Vagina (tissue), 2 donors: Measurements from ENCODE around the gene RTP3. TPM values are rescaled to one million over a fixed set of nuclear protein-coding genes. Genes with fewer than 3 reads are reported as not detected.

Experiments
- DNase-seq, 2 donors: peaks; one replicate each; pipeline ENCODE4 v3.0.0-alpha.2; 2017; ENCODE audit errors: extremely low spot score in 2 of 2
- H3K27ac ChIP-seq: fragments of 200-600 bp; sonication (generic); one replicate; pipeline ENCODE4 v1.5.1; 2019
- H3K27me3 ChIP-seq: fragments of 200-600 bp; sonication (generic); one replicate; pipeline ENCODE4 v1.5.1; 2019
- H3K36me3 ChIP-seq, 2 donors: fragments of 200-600 bp; sonication (generic); one replicate each; pipeline ENCODE4 v1.5.1; 2017 to 2019
- H3K4me1 ChIP-seq: fragments of 200-600 bp; sonication (generic); one replicate; pipeline ENCODE4 v1.5.1; 2019
- H3K4me3 ChIP-seq, 2 donors: fragments of 200-600 bp; sonication (generic); 1 replicate in 1 of 2; 2 replicates in 1 of 2; pipeline ENCODE4 v1.5.1; 2016 to 2019
- H3K9me3 ChIP-seq: fragments of 200-600 bp; sonication (generic); one replicate; pipeline ENCODE4 v1.5.1; 2019
- CTCF ChIP-seq, 3 experiments: fragments of 450-650 bp in 2 of 3; fragments of 200-600 bp in 1 of 3; sonication (generic) in 1 of 3; IDR thresholded peaks; one replicate each; pipeline ENCODE4 v1.5.1; 2017 to 2019; ENCODE audit warnings: antibody characterized with exemption in 3 of 3, mild to moderate bottlenecking in 2 of 3, moderate library complexity in 2 of 3
- POLR2A ChIP-seq, 2 donors: fragments of 450-650 bp; IDR thresholded peaks; one replicate each; pipeline ENCODE4 v1.6.1; 2017; ENCODE audit warnings: antibody characterized with exemption in 2 of 2, mild to moderate bottlenecking in 2 of 2, moderate library complexity in 2 of 2
- POLR2AphosphoS5 ChIP-seq, 2 donors: sonication (generic); formaldehyde crosslinking; IDR thresholded peaks; one replicate each; pipeline ENCODE4 v1.9.0; 2017; ENCODE audit warnings: antibody characterized with exemption in 2 of 2, mild to moderate bottlenecking in 2 of 2, low read depth in 1 of 2; ENCODE audit not compliant: insufficient read depth in 1 of 2
- intact Hi-C: fragments of 100-400 bp; cut with DNase I; formaldehyde crosslinking; loops from one replicate; pipeline ENCODE4 v1.15.1; 2023
- total RNA-seq: library from RNA; depleted of rRNA; stranded (reverse); fragments of >200 nt; gene quantifications from one replicate; pipeline ENCODE4 v1.2.3, GENCODE V29; 2016

RTP3 gene
- total RNA-seq, 1 donor from 2014 or later, result not detected

- Histone ChIP-seq H3K27ac (no peak overlapping the region), H3K27me3 (no peaks in the 10 kb centered on the region), H3K4me1 (no peaks in the 10 kb centered on the region), H3K9me3 (no peaks in the 10 kb centered on the region), H3K36me3 (no peaks in the 10 kb centered on the region), H3K4me3 (no peak overlapping the region)
- TF ChIP-seq POLR2AphosphoS5 (IDR thresholded peaks at IDR 0.05; ENCODE audit: insufficient read depth in 1 of 2, low read depth in 1 of 2) (no peak), POLR2A (IDR thresholded peaks at IDR 0.05) (no peak), CTCF (IDR thresholded peaks at IDR 0.05) (no peak)
- no peak for DNase-seq
- intact Hi-C loops, result no loop called here
Observed at GRCh38 chr3:46508850-46509591, 11.2 kb downstream of the RTP3 start.

- no peaks in the 10 kb centered on the region for H3K36me3 ChIP-seq
- H3K4me1 ChIP-seq, result no peaks in the 10 kb centered on the region
- TF ChIP-seq POLR2A (IDR thresholded peaks at IDR 0.05), result no peak
- TF ChIP-seq POLR2AphosphoS5 (IDR thresholded peaks at IDR 0.05; ENCODE audit: insufficient read depth in 1 of 2, low read depth in 1 of 2), result no peak
- TF ChIP-seq CTCF (IDR thresholded peaks at IDR 0.05), result no peak
- no peak overlapping the region for H3K4me3 ChIP-seq
- no peak for DNase-seq
- H3K9me3 ChIP-seq, result no peaks in the 10 kb centered on the region
- no peaks in the 10 kb centered on the region for H3K27me3 ChIP-seq
- intact Hi-C loops, result no loop called here
- H3K27ac ChIP-seq, result no peak overlapping the region
Observed at GRCh38 chr3:46509661-46510187, 11.9 kb downstream of the RTP3 start.

DNA sequence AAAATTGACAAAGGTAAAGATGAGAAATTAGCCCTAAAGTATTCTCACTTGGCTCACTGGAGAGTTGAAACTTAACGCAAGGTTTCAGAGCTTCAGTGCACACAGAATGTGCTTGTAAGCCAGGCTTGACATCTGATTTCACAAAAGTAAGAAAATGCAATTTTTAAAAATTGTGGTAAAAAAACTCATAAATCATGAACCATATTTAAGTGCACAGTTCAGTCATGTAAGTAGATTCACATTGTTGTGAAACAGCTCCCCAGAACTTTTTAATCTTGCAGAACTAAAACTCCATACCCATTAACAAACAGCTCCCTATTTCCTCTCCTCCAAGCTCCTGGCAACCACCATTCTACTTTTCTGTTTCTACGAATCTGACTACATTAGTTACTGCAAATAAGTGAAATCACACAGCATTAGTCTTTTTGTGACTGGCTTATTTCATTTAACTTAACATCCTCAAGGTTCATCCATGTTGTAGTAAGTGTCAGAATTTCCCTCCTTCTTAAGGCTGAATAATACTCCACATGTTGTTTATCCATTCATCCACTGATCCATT is 14.5 kb downstream of the RTP3 start:
- Histone ChIP-seq H3K4me3 (no peak overlapping the region), H3K27ac (no peak overlapping the region), H3K4me1 (no peaks in the 10 kb centered on the region), H3K9me3 (no peaks in the 10 kb centered on the region), H3K36me3 (no peaks in the 10 kb centered on the region), H3K27me3 (no peaks in the 10 kb centered on the region)
- DNase-seq, result no peak
- TF ChIP-seq CTCF (IDR thresholded peaks at IDR 0.05), result no peak
- no peak for TF ChIP-seq POLR2AphosphoS5 (IDR thresholded peaks at IDR 0.05; ENCODE audit: insufficient read depth in 1 of 2, low read depth in 1 of 2)
- no peak for TF ChIP-seq POLR2A (IDR thresholded peaks at IDR 0.05)
- intact Hi-C loops, result no loop called here

DNA sequence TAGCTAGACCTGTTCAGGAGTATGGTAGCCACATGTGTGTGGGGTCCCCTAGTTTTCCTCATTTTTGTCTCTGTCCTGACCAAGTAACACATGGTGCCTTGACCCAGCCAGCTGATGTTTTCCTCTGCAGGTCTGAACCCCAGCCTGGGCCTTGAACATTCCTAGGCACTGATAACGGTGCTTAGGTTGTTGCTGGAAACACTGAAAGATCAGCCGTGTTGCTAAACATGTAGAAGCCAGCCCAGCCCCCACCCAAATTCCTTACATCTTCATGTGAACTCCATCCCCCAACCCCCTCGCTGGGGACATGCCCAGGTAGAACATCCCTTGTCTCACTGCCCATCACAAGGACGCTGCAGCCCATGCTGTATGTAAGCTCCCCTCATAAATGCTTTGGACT is 18.7 kb downstream of the RTP3 start:
- TF ChIP-seq POLR2AphosphoS5 (IDR thresholded peaks at IDR 0.05; ENCODE audit: insufficient read depth in 1 of 2, low read depth in 1 of 2) (no peak), CTCF (IDR thresholded peaks at IDR 0.05) (no peak), POLR2A (IDR thresholded peaks at IDR 0.05) (no peak)
- DNase-seq, result no peak
- Histone ChIP-seq H3K4me1 (no peaks in the 10 kb centered on the region), H3K36me3 (no peaks in the 10 kb centered on the region), H3K27ac (no peak overlapping the region), H3K27me3 (no peaks in the 10 kb centered on the region), H3K9me3 (no peaks in the 10 kb centered on the region), H3K4me3 (no peak overlapping the region)
- intact Hi-C loops, result no loop called here
